ENCODE measurements around the gene TTC1.

GRCh38 chr5:159962214-159962613 is 46.7 kb upstream of the TTC1 start:
- TF ChIP-seq GTF2F1 (IDR thresholded peaks at IDR 0.05; ENCODE audit: borderline replicate concordance, low read depth, low read length) (no peak), EZH2 (IDR thresholded peaks at IDR 0.05; ENCODE audit: low read depth, low read length, severe bottlenecking) (no peak), POLR2A (IDR thresholded peaks at IDR 0.05; ENCODE audit: control extremely low read depth in 1 of 2, low read depth in 2 of 2, low read length in 2 of 2) (no peak), CHD2 (IDR thresholded peaks at IDR 0.05; ENCODE audit: low read length) (no peak), CREB1 (IDR thresholded peaks at IDR 0.05) (no peak), RBBP5 (IDR thresholded peaks at IDR 0.05; ENCODE audit: borderline replicate concordance, low read depth, low read length) (no peak), GABPA (IDR thresholded peaks at IDR 0.05; ENCODE audit: borderline replicate concordance, insufficient read depth, low read length) (no peak), MAX (IDR thresholded peaks at IDR 0.05) (no peak)

Data from H1 (cell line).